LNCaP clone FGC (cell line): Measurements from ENCODE around the gene ONECUT3.
A peak's percentile ranks its signal among the peaks of the same experiment; 100 is the strongest.

Experiments
- DNase-seq: peaks from one replicate; pipeline ENCODE4 v3.0.0-alpha.2; 2011; ENCODE audit warnings: low read depth
- H3K4me3 ChIP-seq: 2 replicates; pipeline ENCODE4 v1.5.1; 2011; ENCODE audit warnings: mild to moderate bottlenecking, low read depth, low read length, control low read depth
- CTCF ChIP-seq: IDR thresholded peaks from 2 replicates; pipeline ENCODE4 v1.5.1; 2012; ENCODE audit warnings: mild to moderate bottlenecking; ENCODE audit not compliant: control insufficient read depth, insufficient read depth; ENCODE audit errors: extremely low read depth

ONECUT3 gene

DNA sequence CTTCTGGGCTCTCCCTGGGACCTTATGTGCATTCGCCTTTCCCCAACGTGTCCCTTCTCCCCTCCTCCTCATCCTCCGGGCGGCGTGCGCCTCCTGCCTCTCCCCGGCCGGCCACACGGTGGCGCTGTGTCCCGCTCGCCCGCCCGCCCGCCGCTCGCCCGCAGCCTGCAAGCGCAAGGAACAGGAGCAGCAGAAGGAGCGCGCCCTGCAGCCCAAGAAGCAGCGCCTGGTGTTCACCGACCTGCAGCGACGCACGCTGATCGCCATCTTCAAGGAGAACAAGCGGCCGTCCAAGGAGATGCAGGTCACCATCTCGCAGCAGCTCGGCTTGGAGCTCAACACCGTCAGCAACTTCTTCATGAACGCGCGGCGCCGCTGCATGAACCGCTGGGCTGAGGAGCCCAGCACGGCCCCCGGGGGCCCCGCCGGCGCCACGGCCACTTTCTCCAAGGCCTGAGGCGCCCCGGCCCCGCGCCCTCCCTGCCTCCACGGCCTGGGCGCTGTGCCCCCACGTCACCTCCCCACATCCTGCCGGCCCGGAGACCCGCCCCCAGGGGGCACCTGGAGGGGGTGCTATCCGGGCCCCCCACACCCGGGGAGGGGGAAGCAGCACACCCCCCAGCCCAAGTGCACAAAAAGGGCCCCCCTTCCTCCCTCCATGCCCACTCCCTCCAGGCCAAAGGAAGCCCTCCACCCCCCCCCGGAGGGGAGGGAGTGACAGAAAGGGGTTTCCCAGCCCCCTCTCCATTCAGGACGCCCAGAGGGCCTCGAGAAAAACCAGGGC lies 21.9 kb downstream of the ONECUT3 start:
- peak; percentile 39 for TF ChIP-seq CTCF
- DNase-seq, result no peak
- no peak overlapping the region for H3K4me3 ChIP-seq

GRCh38 chr19:1775951-1776605 lies 22.8 kb downstream of the ONECUT3 start:
- no peak for TF ChIP-seq CTCF
- no peak for DNase-seq
- H3K4me3 ChIP-seq, result no peak overlapping the region

DNA sequence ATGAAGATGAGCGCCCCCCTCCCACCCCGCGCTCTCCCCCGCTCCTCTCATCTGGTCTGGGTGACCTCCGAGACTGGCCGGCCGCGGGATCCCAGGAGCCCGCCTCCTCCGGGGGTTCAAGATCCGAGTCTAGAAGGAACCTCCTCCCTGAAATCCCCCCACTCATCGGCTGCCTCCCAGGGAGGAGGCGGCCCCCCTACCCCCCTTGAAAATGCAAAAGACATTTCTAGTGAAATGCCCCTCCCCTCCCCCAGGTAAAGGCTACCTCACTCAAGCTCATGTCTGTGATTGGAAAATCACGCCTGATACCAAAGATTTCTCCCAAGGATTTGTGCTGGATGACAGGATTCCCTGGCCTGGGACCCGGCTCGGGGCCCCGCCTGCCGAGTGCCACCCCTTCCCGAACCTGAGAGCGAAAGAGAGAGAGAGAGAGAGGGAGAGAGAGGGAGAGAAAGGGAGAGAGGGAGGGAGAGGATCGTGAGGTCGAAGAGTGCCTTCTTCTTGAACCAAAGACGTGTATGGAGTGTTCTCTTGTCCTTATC lies 23.4 kb downstream of the ONECUT3 start:
- DNase-seq, result no peak
- no peak overlapping the region for H3K4me3 ChIP-seq
- no peak for TF ChIP-seq CTCF

GRCh38 chr19:1777149-1777548 lies 23.8 kb downstream of the ONECUT3 start:
- no peak overlapping the region for H3K4me3 ChIP-seq
- no peak for TF ChIP-seq CTCF
- DNase-seq, result no peak

GRCh38 chr19:1779574-1779973 lies 26.3 kb downstream of the ONECUT3 start:
- no peak overlapping the region for H3K4me3 ChIP-seq
- no peak for TF ChIP-seq CTCF
- DNase-seq, result no peak

DNA sequence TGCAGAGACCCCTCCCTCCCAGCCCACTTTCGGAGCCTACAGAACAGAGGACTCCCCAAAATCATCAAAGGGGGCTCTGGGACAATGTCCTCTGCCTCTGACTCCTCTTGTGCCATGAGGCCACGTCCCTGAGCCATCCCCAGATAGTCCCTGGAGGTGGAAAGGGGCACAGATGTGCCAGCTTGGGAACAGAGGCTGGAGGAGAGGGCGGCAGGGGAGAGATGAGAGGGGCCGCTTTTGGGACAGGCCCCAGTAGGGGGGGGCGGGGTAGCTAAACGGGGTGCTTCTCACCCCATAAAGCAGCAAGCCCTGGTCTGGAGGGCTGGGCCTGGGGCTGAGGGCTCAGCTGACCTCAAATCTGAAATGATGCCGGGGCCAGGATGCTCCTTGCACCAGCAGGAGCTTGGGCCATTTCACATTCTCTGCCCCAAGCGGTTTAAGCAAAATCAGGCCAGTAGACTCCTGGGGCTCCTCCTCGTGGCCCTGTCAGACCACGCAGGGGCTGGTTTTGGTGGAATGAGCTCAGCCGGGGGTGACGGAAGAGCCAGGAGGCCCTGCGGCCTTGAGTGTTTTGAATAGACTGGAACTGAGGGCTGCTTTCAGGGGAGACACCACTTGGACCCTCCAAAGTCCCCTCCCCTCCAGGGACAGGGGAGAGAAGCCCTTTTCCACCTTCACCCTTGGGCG lies 27.1 kb downstream of the ONECUT3 start:
- no peak overlapping the region for H3K4me3 ChIP-seq
- DNase-seq, result no peak
- no peak for TF ChIP-seq CTCF
